Testis (tissue), 3 donors: Measurements from ENCODE around the gene ANO7. TPM values are rescaled to one million over a fixed set of nuclear protein-coding genes. Genes with fewer than 3 reads are reported as not detected.

ENCODE experiments used
- DNase-seq: peaks from one replicate; pipeline ENCODE4 v3.0.0-alpha.2; 2019
- H3K27ac ChIP-seq, 2 donors: fragments of 200-600 bp; sonication (generic); one replicate each; pipeline ENCODE4 v1.5.1; 2019
- H3K27me3 ChIP-seq: fragments of 200-600 bp; sonication (generic); one replicate; pipeline ENCODE4 v1.5.1; 2019
- H3K36me3 ChIP-seq: fragments of 200-600 bp; sonication (generic); one replicate; pipeline ENCODE4 v1.5.1; 2017; ENCODE audit warnings: low read depth; ENCODE audit errors: missing control alignments
- H3K4me1 ChIP-seq: fragments of 200-600 bp; sonication (generic); one replicate; pipeline ENCODE4 v1.5.1; 2019
- H3K4me3 ChIP-seq, 2 donors: fragments of 200-600 bp; sonication (generic); one replicate each; pipeline ENCODE4 v1.5.1; 2017 to 2019
- H3K9me3 ChIP-seq: fragments of 200-600 bp; sonication (generic); one replicate; pipeline ENCODE4 v1.5.1; 2017
- POLR2A ChIP-seq: fragments of 450-650 bp; IDR thresholded peaks from one replicate; pipeline ENCODE4 v1.6.1; 2017; ENCODE audit warnings: antibody characterized with exemption, mild to moderate bottlenecking, moderate library complexity
- WGBS, 2 donors: methylation state at CpG; one replicate each; pipeline ENCODE4 v1.1.5; 2018; 5-methylcytosine and 5-hydroxymethylcytosine counted together
- intact Hi-C: fragments of 100-400 bp; cut with DNase I; formaldehyde crosslinking; loops from one replicate; pipeline ENCODE4 v1.15.1; 2023; ENCODE audit warnings: low total_unique reads
- polyA plus RNA-seq: library from polyadenylated mRNA; stranded (reverse); fragments of 350-450 nt; fragmentation: Illumina TruSeq; extraction: RNeasy Lipid Tissue Mini Kit (QIAGEN cat#74804); gene quantifications from one replicate; pipeline ENCODE4 v1.2.3, GENCODE V29; 2014; ENCODE audit warnings: low read depth, low replicate concordance; ENCODE audit not compliant: insufficient read depth
- total RNA-seq, 2 donors: library from RNA; depleted of rRNA; stranded (reverse); fragments of >200 nt; gene quantifications; one replicate each; pipeline ENCODE4 v1.2.3, GENCODE V29; 2016
- TF ChIP-seq, protein P1 (sequence below), 3 experiments: fragments of 450-650 bp in 2 of 3; fragments of 200-600 bp in 1 of 3; sonication (generic) in 1 of 3; IDR thresholded peaks; one replicate each; pipeline ENCODE4 v1.5.1; 2016 to 2019; ENCODE audit warnings: antibody characterized with exemption in 3 of 3, mild to moderate bottlenecking in 2 of 3, moderate library complexity in 1 of 3

The ANO7 gene
- total and polyA plus RNA-seq, 3 donors from 2014 or later = 1.2 to 2.5 (median 1.9) TPM

DNA sequence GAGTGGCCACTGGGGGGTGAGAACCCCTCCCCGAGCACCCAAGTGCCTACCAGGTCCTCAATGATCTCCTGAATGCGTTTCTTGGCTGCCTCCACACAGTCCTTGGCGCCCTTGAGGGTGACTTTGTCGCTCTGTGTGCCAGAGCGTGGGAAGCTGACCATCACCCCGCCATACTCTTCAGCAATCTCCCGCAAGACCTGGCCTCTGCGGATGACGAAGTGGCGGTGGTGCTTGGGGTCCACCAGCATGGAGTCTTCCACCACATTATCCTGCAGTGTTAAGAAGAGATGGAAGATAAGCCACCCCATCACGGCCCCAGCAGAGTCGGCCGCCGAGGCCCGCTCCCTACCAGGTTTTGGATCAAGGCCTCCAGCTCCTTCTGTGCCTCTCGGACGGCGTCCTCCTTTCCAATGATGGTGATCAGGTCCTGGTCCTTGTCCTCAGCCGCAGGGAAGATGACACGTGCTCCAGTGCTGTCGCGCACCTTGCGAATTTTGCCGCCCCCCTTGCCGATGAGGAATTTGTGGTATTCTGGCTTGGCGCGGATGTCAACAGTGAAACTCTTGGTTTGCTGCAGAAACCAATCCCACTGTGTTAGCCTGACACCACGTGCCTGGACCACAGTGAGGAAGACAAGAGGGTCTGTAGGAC is 51.2 kb downstream of the ANO7 start:
- Histone ChIP-seq H3K36me3 (no peaks in the 10 kb centered on the region), H3K4me1 (peaks cover 10% of the 10 kb centered on the region), H3K27me3 (no peaks in the 10 kb centered on the region), H3K4me3 (no peak overlapping the region), H3K9me3 (no peaks in the 10 kb centered on the region), H3K27ac (no peak overlapping the region)
- WGBS, 2 donors = 95 to 96% methylated on average over 25 to 28 of the region's 28 CpGs
- no peak for TF ChIP-seq POLR2A
- TF ChIP-seq, protein P1, sequence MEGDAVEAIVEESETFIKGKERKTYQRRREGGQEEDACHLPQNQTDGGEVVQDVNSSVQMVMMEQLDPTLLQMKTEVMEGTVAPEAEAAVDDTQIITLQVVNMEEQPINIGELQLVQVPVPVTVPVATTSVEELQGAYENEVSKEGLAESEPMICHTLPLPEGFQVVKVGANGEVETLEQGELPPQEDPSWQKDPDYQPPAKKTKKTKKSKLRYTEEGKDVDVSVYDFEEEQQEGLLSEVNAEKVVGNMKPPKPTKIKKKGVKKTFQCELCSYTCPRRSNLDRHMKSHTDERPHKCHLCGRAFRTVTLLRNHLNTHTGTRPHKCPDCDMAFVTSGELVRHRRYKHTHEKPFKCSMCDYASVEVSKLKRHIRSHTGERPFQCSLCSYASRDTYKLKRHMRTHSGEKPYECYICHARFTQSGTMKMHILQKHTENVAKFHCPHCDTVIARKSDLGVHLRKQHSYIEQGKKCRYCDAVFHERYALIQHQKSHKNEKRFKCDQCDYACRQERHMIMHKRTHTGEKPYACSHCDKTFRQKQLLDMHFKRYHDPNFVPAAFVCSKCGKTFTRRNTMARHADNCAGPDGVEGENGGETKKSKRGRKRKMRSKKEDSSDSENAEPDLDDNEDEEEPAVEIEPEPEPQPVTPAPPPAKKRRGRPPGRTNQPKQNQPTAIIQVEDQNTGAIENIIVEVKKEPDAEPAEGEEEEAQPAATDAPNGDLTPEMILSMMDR (IDR thresholded peaks at IDR 0.05) = no peak
- intact Hi-C loops = no loop called here
- no peak for DNase-seq

DNA sequence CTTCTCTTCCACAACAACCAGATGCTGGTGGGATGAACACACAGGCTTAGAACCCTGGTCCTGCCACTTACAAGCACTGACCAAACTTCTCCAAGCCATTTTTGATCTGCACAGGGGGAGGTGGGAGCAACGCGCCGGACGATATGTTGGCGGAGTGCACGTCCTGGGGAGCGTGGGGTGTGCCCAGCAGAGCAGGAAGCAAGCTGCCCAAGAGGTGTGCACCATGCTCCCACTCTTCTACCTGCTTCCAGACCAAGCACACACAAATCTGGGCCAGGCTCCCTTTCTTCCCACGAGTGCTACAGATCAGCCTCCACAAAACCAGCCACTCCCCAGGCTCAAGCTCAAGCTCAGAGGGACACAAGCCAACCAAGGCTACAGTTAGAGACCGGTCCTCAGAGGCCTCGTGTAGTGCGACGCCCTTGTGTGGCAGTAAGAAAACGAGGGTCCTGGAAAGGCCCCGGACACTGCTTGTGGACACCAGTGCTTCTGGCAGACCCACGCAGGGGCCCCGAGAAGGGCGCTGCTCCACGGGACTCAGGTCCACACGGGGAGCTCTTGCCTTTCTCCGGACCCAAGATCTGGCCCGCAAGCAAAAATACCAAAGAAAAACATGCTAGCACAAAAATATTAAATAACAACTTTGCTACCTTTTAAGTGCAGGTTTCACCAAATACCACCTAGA is 52.0 kb downstream of the ANO7 start:
- 91 to 93% methylated on average over 16 to 21 of the region's 21 CpGs for WGBS, 2 donors
- intact Hi-C loops = no loop called here
- TF ChIP-seq, protein P1 (IDR thresholded peaks at IDR 0.05) = no peak
- no peak for TF ChIP-seq POLR2A
- H3K9me3 ChIP-seq = no peaks in the 10 kb centered on the region
- no peak for DNase-seq
- H3K4me3 ChIP-seq = no peak overlapping the region
- peaks cover 10% of the 10 kb centered on the region for H3K4me1 ChIP-seq
- no peaks in the 10 kb centered on the region for H3K27me3 ChIP-seq
- no peaks in the 10 kb centered on the region for H3K36me3 ChIP-seq
- no peak overlapping the region for H3K27ac ChIP-seq

DNA sequence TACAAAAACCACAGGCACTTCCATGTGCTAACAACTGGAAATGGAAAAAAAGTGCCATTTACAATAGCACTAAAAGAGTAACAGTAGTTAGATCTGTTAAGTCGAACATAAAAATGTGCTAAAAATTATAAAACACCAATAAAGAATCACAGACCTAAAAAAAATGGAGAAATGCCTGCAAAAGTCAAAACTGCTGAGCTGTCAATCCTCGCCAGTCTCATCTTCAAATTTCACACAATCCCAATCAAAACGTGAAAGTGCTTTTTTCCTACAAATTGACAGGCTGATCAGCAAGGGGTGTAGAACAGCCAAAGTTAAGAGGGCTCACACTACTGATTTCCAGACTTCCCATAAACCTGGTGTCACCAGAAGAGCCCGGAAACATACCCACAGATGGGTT is 53.2 kb downstream of the ANO7 start:
- DNase-seq = no peak
- Histone ChIP-seq H3K36me3 (no peaks in the 10 kb centered on the region), H3K9me3 (no peaks in the 10 kb centered on the region), H3K4me3 (no peak overlapping the region), H3K27ac (no peak overlapping the region), H3K27me3 (no peaks in the 10 kb centered on the region), H3K4me1 (peaks cover 10% of the 10 kb centered on the region)
- TF ChIP-seq, protein P1 (IDR thresholded peaks at IDR 0.05) = no peak
- no peak for TF ChIP-seq POLR2A
- intact Hi-C loops = no loop called here
- WGBS, 2 donors = 91 to 93% methylated on average over 4 of the region's 4 CpGs

DNA sequence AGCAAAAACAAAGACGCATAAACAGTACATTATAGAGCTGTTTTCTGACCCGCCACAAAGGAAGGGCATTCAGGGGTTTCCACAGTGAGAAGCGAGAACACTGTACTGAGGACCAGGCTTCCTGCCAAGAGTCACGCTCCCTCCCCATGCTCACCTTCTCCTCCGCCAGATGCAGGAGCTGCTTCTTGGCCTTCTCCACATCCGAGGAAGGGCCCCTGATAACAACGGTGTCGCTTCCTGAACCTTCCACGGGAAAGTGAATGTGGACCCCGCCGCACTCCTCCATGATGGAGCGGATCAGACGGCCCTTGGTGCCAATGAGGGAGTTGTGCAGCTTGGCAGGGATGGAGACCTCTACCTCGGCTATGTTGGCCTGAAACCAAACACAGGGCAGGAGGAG is 53.8 kb downstream of the ANO7 start:
- WGBS, 2 donors = 46 to 59% methylated on average over 13 to 14 of the region's 14 CpGs
- no peak for TF ChIP-seq POLR2A
- TF ChIP-seq, protein P1 (IDR thresholded peaks at IDR 0.05) = no peak
- no peak overlapping the region for H3K4me3 ChIP-seq
- H3K9me3 ChIP-seq = no peaks in the 10 kb centered on the region
- H3K4me1 ChIP-seq = peaks cover 10% of the 10 kb centered on the region
- H3K27me3 ChIP-seq = no peaks in the 10 kb centered on the region
- intact Hi-C loops = no loop called here
- H3K36me3 ChIP-seq = no peaks in the 10 kb centered on the region
- H3K27ac ChIP-seq = no peak overlapping the region
- DNase-seq = no peak
